Measurements from ENCODE around the gene POLR1B.

The POLR1B gene

DNA sequence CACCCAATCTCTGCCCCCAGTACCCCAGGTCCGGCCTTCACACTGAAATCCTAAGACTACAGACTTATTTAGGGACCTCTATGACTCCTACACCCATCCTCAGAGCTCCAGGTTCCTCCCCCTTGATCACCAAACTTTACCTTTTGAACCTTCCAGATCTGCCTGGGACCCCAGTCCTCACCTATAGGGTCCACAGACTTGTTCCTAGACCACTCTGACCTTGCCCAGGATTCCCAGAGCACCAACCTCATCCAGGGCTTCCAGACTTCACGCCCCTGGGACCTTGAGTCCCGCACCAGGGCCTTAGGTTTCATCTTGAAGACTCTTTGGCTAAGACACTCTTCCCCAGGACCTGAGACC, 42.6 kb downstream of the POLR1B start:
- in situ Hi-C loops (cut with HindIII; ENCODE audit: low sequenced_read_pairs) = no loop called here
- H3K4me3 ChIP-seq (ENCODE audit: low read depth, low read length) = peak overlapping the region; percentile 68
- no peak for DNase-seq (ENCODE audit: low read depth)
- TF ChIP-seq CTCF (IDR thresholded peaks at IDR 0.05; ENCODE audit: low read depth, low read length, missing control alignments) = no peak

DNA sequence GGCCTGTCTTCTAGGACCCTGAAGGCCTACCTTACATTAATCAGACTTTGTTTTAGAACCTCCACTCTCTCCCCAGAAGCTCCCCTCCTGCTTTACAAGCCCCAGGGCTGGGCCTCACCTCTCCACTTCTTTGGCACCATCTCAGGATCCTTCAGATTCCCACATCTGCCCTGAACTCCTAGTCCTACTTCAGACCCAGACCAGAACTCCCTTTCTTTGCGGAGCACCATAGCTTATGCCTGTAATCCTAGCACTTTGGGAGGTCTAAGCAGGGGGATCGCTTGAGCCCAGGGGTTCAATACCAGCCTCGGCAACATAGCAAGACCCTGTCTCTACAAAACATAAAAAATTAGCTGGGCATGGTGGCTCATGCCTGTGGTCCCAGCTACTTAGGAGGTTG, 43.1 kb downstream of the POLR1B start:
- H3K4me3 ChIP-seq (ENCODE audit: low read depth, low read length) = peak overlapping the region; percentile 68
- in situ Hi-C loops (cut with HindIII; ENCODE audit: low sequenced_read_pairs) = no loop called here

DNA sequence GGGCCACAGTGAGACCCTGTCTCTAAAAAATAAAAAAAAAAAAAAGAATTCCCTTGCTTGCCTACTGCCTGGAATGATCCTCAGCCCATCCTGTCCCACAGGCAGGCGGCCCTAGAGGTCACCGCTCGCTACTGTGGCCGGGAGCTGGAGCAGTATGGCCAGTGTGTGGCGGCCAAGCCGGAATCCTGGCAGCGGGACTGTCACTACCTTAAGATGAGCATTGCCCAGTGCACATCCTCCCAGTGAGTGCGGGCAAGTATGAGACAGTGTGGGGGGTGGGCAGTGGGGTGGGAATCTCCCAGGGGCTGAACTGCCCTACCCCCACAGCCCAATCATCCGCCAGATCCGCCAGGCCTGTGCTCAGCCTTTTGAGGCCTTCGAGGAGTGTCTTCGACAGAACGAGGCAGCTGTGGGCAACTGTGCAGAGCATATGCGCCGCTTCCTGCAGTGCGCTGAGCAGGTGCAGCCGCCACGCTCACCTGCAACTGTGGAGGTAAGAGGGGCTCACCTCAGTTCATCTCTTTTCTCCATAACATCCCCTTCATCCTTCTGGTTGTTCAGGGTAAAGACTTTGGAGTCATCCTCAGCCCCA, 43.7 kb downstream of the POLR1B start:
- in situ Hi-C loops (cut with HindIII; ENCODE audit: low sequenced_read_pairs) = no loop called here
- no peak overlapping the region for H3K4me3 ChIP-seq (ENCODE audit: low read depth, low read length)

More for the DNA sequence above, 43.1 kb downstream of the POLR1B start:
- TF ChIP-seq CTCF (IDR thresholded peaks at IDR 0.05; ENCODE audit: low read depth, low read length, missing control alignments) = no peak
- no peak for DNase-seq (ENCODE audit: low read depth)

DNA sequence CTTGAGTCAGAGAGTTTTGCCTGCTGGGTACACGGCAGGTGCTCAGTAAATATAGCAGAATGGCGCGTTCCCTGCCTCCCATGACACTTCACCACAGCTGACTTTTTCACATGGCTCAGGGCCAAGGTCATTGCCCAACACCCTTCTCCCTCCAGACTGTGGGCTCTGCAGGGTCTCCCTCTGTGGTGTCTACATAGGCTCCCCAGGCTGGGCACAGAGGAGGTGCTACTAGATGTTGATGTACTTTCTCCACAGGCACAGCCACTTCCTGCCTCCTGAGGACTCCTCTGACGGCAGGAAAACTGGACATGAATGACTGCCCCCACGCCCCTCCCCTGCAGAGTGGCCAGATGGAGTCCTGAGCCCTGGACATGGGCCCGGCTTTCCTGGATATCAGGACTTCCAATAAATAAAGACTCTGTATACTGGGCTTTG, 46.4 kb downstream of the POLR1B start:
- no peak for TF ChIP-seq CTCF (IDR thresholded peaks at IDR 0.05; ENCODE audit: low read depth, low read length, missing control alignments)
- no peak for DNase-seq (ENCODE audit: low read depth)
- in situ Hi-C loops (cut with HindIII; ENCODE audit: low sequenced_read_pairs) = no loop called here
- H3K4me3 ChIP-seq (ENCODE audit: low read depth, low read length) = no peak overlapping the region

More for the DNA sequence above, 43.7 kb downstream of the POLR1B start:
- DNase-seq (ENCODE audit: low read depth) = no peak
- TF ChIP-seq CTCF (IDR thresholded peaks at IDR 0.05; ENCODE audit: low read depth, low read length, missing control alignments) = no peak

- in situ Hi-C loops (cut with HindIII; ENCODE audit: low sequenced_read_pairs) = no loop called here
These were observed 49.1 kb downstream of the POLR1B start for GRCh38 chr2:112591413-112591812.

DNA sequence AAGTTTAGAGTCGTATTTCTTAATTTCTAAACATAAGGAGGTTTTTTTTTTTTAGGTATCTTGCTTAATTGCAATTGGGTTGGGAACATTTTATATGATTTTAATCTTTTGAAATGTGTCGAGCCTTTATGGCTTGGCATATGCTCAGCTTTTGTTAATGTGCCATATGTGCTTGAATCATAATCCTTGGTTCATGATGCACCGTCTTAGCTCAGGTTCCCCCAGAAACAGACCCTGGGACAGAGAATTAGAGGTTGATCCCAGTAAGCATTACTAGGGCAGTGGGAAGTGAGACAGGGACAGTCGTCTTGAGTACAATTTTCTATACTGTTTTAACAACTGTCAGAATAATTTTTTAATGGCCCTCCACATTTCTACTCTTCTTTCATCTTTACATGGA, 51.5 kb downstream of the POLR1B start:
- in situ Hi-C loops (cut with HindIII; ENCODE audit: low sequenced_read_pairs) = no loop called here
- no peak for TF ChIP-seq CTCF (IDR thresholded peaks at IDR 0.05; ENCODE audit: low read depth, low read length, missing control alignments)

More at GRCh38 chr2:112591413-112591812, 49.1 kb downstream of the POLR1B start:
- no peak for DNase-seq (ENCODE audit: low read depth)
- no peak overlapping the region for H3K4me3 ChIP-seq (ENCODE audit: low read depth, low read length)
- no peak for TF ChIP-seq CTCF (IDR thresholded peaks at IDR 0.05; ENCODE audit: low read depth, low read length, missing control alignments)

More for the DNA sequence above, 51.5 kb downstream of the POLR1B start:
- no peak for DNase-seq (ENCODE audit: low read depth)
- H3K4me3 ChIP-seq (ENCODE audit: low read depth, low read length) = no peak overlapping the region

Measured in astrocyte of the cerebellum (primary cell).